Keratinocyte (primary cell): ENCODE results near the gene ZBTB44. TPM values are rescaled to one million over a fixed set of nuclear protein-coding genes. Genes with fewer than 3 reads are reported as not detected.

Source experiments
- DNase-seq: peaks from one replicate; pipeline ENCODE4 v3.0.0-alpha.2; 2011; ENCODE audit warnings: low read depth, missing footprints, low spot score
- FAIRE-seq: peaks from 2 replicates; lab custom pipeline; 2011; peaks lifted over from hg19 to GRCh38; lab: Jason Lieb, UNC
- H2AFZ ChIP-seq: 2 replicates; pipeline ENCODE4 v1.6.0; 2012; ENCODE audit warnings: low read length, control low read depth, inconsistent platforms; ENCODE audit not compliant: control insufficient read depth
- H3K27ac ChIP-seq: 2 replicates; pipeline ENCODE4 v1.5.1; 2011; ENCODE audit warnings: low read length; ENCODE audit not compliant: control insufficient read depth, insufficient read depth
- H3K27me3 ChIP-seq: 3 replicates; pipeline ENCODE4 v1.6.0; 2011; ENCODE audit warnings: low read length; ENCODE audit not compliant: control insufficient read depth, insufficient read depth; ENCODE audit errors: extremely low read depth
- H3K36me3 ChIP-seq, 2 experiments: 2 replicates in 1 of 2; 3 replicates in 1 of 2; pipeline ENCODE4 v1.5.1; 2011; ENCODE audit warnings: low read length in 2 of 2, mild to moderate bottlenecking in 1 of 2; ENCODE audit not compliant: control insufficient read depth in 2 of 2, insufficient read depth in 2 of 2; ENCODE audit errors: extremely low read depth in 1 of 2
- H3K4me1 ChIP-seq: 3 replicates; pipeline ENCODE4 v1.5.1; 2011; ENCODE audit warnings: low read length; ENCODE audit not compliant: control insufficient read depth, insufficient read depth; ENCODE audit errors: extremely low read depth
- H3K4me2 ChIP-seq: 3 replicates; pipeline ENCODE4 v1.6.0; 2011; ENCODE audit warnings: low read depth, low read length; ENCODE audit not compliant: control insufficient read depth, insufficient read depth; ENCODE audit errors: extremely low read depth
- H3K4me3 ChIP-seq, 3 experiments: fragments of 200-600 bp in 1 of 3; sonication (generic) in 1 of 3; 2 replicates in 2 of 3; 3 replicates in 1 of 3; pipeline ENCODE4 v1.5.1; 2011 to 2016; ENCODE audit warnings: low read length in 3 of 3, mild to moderate bottlenecking in 3 of 3, control low read depth in 2 of 3, inconsistent platforms in 1 of 3, low read depth in 1 of 3, mixed read lengths in 1 of 3, mixed run types in 1 of 3, moderate library complexity in 1 of 3; ENCODE audit not compliant: control insufficient read depth in 2 of 3, insufficient read depth in 2 of 3; ENCODE audit errors: extremely low read depth in 1 of 3
- H3K79me2 ChIP-seq: 2 replicates; pipeline ENCODE4 v1.6.0; 2012; ENCODE audit warnings: low read length; ENCODE audit not compliant: control insufficient read depth, insufficient read depth
- H3K9ac ChIP-seq: 3 replicates; pipeline ENCODE4 v1.6.0; 2011; ENCODE audit warnings: low read length; ENCODE audit not compliant: control insufficient read depth, insufficient read depth; ENCODE audit errors: extremely low read depth
- H3K9me1 ChIP-seq: 3 replicates; pipeline ENCODE4 v1.6.0; 2011; ENCODE audit warnings: low read length; ENCODE audit not compliant: control insufficient read depth, insufficient read depth; ENCODE audit errors: extremely low read depth
- H3K9me3 ChIP-seq: 2 replicates; pipeline ENCODE4 v1.5.1; 2012; ENCODE audit warnings: low read depth, low read length; ENCODE audit not compliant: control insufficient read depth
- H4K20me1 ChIP-seq: 3 replicates; pipeline ENCODE4 v1.6.0; 2011; ENCODE audit warnings: low read length; ENCODE audit not compliant: control insufficient read depth, insufficient read depth; ENCODE audit errors: extremely low read depth
- CTCF ChIP-seq, 3 experiments: IDR thresholded peaks in 1 of 3; conservative IDR thresholded peaks in 1 of 3; optimal IDR thresholded peaks in 1 of 3; 2 replicates in 2 of 3; 3 replicates in 1 of 3; pipeline versions ENCODE3 to v1.5.1; 2011; ENCODE audit warnings: low read length in 3 of 3, mild to moderate bottlenecking in 3 of 3, moderate library complexity in 2 of 3, control low read depth in 1 of 3, inconsistent platforms in 1 of 3; ENCODE audit not compliant: insufficient read depth in 2 of 3; ENCODE audit errors: extremely low read depth in 1 of 3
- EZH2 ChIP-seq: IDR thresholded peaks from one replicate; pipeline ENCODE4 v1.6.1; 2012; ENCODE audit warnings: inconsistent platforms, mild to moderate bottlenecking, low read length, moderate library complexity
- dilution Hi-C: fragments of 300-500 bp; cut with MboI; formaldehyde crosslinking; loops from one replicate; pipeline ENCODE4 v1.7.0; 2020; ENCODE audit warnings: low sequenced_read_pairs; ENCODE audit not compliant: extremely low pct_ligation_motif_present
- polyA plus RNA-seq, 5 experiments: library from polyadenylated mRNA; depleted of rRNA in 3 of 5; stranded (reverse) in 3 of 5; stranded (forward) in 1 of 5; unstranded in 1 of 5; fragments of >200 nt; gene quantifications; 1 replicate in 1 of 5; 2 replicates in 3 of 5; 3 replicates in 1 of 5; pipeline versions ENCODE4 v1.2.1 to v1.2.3, GENCODE V29; 2011 to 2012; ENCODE audit warnings: missing spikeins in 2 of 5, low read depth in 1 of 5, low replicate concordance in 1 of 5

ZBTB44 gene
- polyA plus RNA-seq, 1 donor (not counting 4 experiments of a cell fraction or from before 2014, with no cell fraction given): 16.8 TPM

GRCh38 chr11:130227373-130227772 is 87.3 kb downstream of the ZBTB44 start:
- Histone ChIP-seq H3K27me3 (no peaks in the 10 kb centered on the region), H4K20me1 (no peaks in the 10 kb centered on the region), H3K36me3 (no peaks in the 10 kb centered on the region), H3K27ac (no peak overlapping the region), H3K4me2 (no peak overlapping the region), H2AFZ (no peak overlapping the region), H3K9me1 (no peaks in the 10 kb centered on the region), H3K4me1 (no peaks in the 10 kb centered on the region), H3K4me3 (no peak overlapping the region), H3K9me3 (no peaks in the 10 kb centered on the region), H3K9ac (no peak overlapping the region), H3K79me2 (no peaks in the 10 kb centered on the region)
- DNase-seq (no peak), FAIRE-seq (no peak)
- TF ChIP-seq EZH2 (no peak), CTCF (optimal IDR thresholded peaks at IDR 0.05 in 1 of 3, IDR thresholded peaks at IDR 0.05 in 1 of 3, conservative IDR thresholded peaks at IDR 0.05 in 1 of 3; ENCODE audit: extremely low read depth in 1 of 3, insufficient read depth in 2 of 3, low read length in 3 of 3) (no peak)
- dilution Hi-C loops: no loop called here

GRCh38 chr11:130223291-130223971 is 91.3 kb downstream of the ZBTB44 start:
- H3K79me2 ChIP-seq: no peaks in the 10 kb centered on the region
- no peaks in the 10 kb centered on the region for H3K36me3 ChIP-seq
- no peaks in the 10 kb centered on the region for H4K20me1 ChIP-seq
- no peaks in the 10 kb centered on the region for H3K9me3 ChIP-seq
- TF ChIP-seq EZH2 (no peak), CTCF (optimal IDR thresholded peaks at IDR 0.05 in 1 of 3, IDR thresholded peaks at IDR 0.05 in 1 of 3, conservative IDR thresholded peaks at IDR 0.05 in 1 of 3; ENCODE audit: extremely low read depth in 1 of 3, insufficient read depth in 2 of 3, low read length in 3 of 3) (no peak)
- no peak overlapping the region for H3K4me2 ChIP-seq
- H3K9ac ChIP-seq: no peak overlapping the region
- no peaks in the 10 kb centered on the region for H3K9me1 ChIP-seq
- DNase-seq (no peak), FAIRE-seq (no peak)
- H3K4me3 ChIP-seq: no peak overlapping the region
- dilution Hi-C loops: no loop called here
- H3K27me3 ChIP-seq: no peaks in the 10 kb centered on the region
- H3K27ac ChIP-seq: no peak overlapping the region
- no peaks in the 10 kb centered on the region for H3K4me1 ChIP-seq
- no peak overlapping the region for H2AFZ ChIP-seq
